Nephron progenitor cell (in vitro differentiated cells): ENCODE results near the gene PDE4D.

ENCODE experiments used
- DNase-seq: peaks from one replicate; pipeline ENCODE4 v3.0.0; 2021
- H3K27ac Mint-ChIP-seq: 2 replicates; pipeline ENCODE4 v1.8.0; 2021; ENCODE audit warnings: mild to moderate bottlenecking, moderate library complexity, mixed read lengths
- H3K27me3 Mint-ChIP-seq: 2 replicates; pipeline ENCODE4 v1.8.0; 2021; ENCODE audit warnings: mild to moderate bottlenecking, low read depth, mixed read lengths; ENCODE audit not compliant: poor library complexity
- H3K36me3 Mint-ChIP-seq: 2 replicates; pipeline ENCODE4 v1.8.0; 2021; ENCODE audit warnings: low read depth, mixed read lengths
- H3K4me1 Mint-ChIP-seq: 2 replicates; pipeline ENCODE4 v1.8.0; 2021; ENCODE audit warnings: mixed read lengths
- H3K4me3 Mint-ChIP-seq: 2 replicates; pipeline ENCODE4 v1.8.0; 2021; ENCODE audit warnings: mild to moderate bottlenecking, moderate library complexity, mixed read lengths
- H3K9me3 Mint-ChIP-seq: 2 replicates; pipeline ENCODE4 v1.8.0; 2021; ENCODE audit warnings: mild to moderate bottlenecking, moderate library complexity, mixed read lengths
- TF ChIP-seq, protein P1 (sequence below): fragments of 200-600 bp; sonication (generic); IDR thresholded peaks from 2 replicates; pipeline ENCODE4 v1.5.0; 2021; ENCODE audit warnings: antibody characterized with exemption

The PDE4D gene

DNA sequence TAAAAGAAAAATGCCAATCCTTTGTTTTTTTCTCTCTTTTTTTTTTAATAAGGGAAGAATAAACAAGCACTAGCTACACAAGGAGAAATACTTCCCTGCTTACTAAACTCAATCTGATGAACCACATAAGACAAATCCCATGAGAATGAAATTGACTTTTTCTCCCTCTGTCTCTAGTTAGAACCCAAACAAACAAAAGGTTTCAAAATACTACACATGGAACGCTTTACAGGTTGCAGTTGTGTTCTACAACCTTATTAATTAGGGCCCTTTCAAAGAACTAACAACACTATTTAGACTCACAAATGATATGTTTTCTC is 124.5 kb downstream of the PDE4D start:
- no peaks in the 10 kb centered on the region for H3K36me3 Mint-ChIP-seq
- peaks cover 20% of the 10 kb centered on the region for H3K27me3 Mint-ChIP-seq
- no peaks in the 10 kb centered on the region for H3K9me3 Mint-ChIP-seq
- no peak overlapping the region for H3K27ac Mint-ChIP-seq
- peak overlapping the region; percentile 88 for H3K4me3 Mint-ChIP-seq
- TF ChIP-seq, protein P1, sequence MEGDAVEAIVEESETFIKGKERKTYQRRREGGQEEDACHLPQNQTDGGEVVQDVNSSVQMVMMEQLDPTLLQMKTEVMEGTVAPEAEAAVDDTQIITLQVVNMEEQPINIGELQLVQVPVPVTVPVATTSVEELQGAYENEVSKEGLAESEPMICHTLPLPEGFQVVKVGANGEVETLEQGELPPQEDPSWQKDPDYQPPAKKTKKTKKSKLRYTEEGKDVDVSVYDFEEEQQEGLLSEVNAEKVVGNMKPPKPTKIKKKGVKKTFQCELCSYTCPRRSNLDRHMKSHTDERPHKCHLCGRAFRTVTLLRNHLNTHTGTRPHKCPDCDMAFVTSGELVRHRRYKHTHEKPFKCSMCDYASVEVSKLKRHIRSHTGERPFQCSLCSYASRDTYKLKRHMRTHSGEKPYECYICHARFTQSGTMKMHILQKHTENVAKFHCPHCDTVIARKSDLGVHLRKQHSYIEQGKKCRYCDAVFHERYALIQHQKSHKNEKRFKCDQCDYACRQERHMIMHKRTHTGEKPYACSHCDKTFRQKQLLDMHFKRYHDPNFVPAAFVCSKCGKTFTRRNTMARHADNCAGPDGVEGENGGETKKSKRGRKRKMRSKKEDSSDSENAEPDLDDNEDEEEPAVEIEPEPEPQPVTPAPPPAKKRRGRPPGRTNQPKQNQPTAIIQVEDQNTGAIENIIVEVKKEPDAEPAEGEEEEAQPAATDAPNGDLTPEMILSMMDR: no peak
- DNase-seq: no peak
- H3K4me1 Mint-ChIP-seq: peaks cover 33% of the 10 kb centered on the region

DNA sequence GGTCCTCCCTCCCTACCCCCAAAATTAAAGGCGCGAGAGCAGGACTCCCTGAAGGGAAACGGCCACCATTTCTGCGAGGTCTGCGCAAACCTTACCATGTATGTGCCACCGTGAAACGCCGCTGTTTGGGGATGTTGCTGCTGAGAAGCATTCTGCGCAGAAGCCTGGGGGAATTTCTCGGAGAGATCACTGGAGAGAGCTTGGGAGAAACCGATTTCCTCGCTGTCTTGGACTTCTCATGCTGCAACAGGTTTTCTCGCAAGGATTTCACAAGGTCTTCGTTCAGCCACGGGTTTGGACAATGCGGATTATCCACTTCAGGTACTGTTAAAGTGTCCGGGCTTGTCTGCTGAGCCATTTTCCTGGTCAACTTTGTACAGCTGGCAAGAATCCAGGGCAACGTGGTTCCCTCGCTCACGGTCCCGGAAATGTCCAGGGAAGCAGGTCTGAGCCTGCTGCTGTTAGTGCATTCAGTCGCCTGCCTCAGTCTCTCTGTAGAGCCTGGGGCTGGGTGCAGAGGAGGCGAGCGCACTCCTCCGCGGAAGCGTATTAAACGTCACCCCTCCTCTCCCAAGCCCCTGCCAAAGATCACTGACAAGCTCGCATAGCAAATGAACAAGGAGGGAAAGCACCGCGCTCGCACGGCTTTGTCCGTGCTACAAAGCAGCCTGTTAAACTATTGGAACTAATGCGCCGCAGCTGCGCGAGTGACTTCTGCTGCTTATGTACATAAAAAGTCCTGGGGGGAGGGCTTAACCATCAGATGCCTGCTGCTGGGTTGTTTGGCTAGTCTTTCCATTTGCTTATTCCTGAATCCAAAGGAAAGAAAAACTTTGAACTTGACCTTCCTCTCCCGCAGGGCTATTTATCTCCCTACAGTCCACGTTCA is 125.1 kb downstream of the PDE4D start:
- H3K27ac Mint-ChIP-seq: peak overlapping the region; percentile 33
- peaks cover 33% of the 10 kb centered on the region for H3K4me1 Mint-ChIP-seq
- H3K36me3 Mint-ChIP-seq: no peaks in the 10 kb centered on the region
- peaks cover 20% of the 10 kb centered on the region for H3K27me3 Mint-ChIP-seq
- TF ChIP-seq, protein P1: no peak
- no peaks in the 10 kb centered on the region for H3K9me3 Mint-ChIP-seq
- peak overlapping the region; percentile 88 for H3K4me3 Mint-ChIP-seq
- peak; percentile 54 for DNase-seq

DNA sequence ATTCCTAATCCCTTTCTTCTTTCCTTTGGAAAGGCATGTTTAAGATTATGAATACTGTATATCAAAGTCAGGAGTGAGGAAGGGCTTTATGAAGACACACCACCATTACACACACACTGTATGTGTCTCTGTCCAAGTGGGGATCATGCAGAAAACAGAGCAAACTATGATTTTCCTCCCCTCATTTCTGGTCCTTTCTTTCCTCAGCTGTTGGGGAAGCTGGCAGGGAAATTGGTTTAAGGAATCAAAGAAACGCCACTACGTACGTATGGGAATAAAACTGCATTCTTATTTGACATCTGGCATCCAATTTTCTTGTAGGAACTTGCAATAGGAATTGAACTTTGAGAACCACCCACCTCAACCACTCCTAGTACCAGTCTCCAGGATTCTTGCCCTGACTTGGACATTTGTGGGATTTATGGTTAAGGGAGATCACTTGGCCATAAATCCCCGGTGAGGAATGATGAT is 125.8 kb downstream of the PDE4D start:
- Mint-ChIP-seq H3K4me1 (peaks cover 33% of the 10 kb centered on the region), H3K27me3 (peaks cover 20% of the 10 kb centered on the region), H3K4me3 (peak overlapping the region; percentile 88), H3K27ac (no peak overlapping the region), H3K9me3 (no peaks in the 10 kb centered on the region), H3K36me3 (no peaks in the 10 kb centered on the region)
- DNase-seq: no peak
- TF ChIP-seq, protein P1: no peak

DNA sequence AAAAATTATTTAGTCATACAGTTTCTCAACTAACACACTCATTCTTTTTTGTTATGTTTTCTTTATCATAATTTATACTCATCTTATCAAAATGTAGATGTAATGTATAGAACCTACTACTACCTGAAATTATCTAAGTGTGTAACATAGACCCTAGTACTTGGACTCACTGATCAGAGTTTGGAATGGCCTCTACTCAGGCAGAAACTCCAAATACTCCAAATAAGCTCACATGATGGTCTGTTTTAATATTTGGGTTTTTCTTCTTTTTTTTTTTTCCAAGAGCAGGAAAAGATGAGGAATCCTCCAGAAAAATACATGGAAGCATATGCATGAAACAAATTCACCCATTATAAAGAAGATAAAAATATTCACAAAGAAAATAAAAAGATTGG is 126.3 kb downstream of the PDE4D start:
- peaks cover 33% of the 10 kb centered on the region for H3K4me1 Mint-ChIP-seq

DNA sequence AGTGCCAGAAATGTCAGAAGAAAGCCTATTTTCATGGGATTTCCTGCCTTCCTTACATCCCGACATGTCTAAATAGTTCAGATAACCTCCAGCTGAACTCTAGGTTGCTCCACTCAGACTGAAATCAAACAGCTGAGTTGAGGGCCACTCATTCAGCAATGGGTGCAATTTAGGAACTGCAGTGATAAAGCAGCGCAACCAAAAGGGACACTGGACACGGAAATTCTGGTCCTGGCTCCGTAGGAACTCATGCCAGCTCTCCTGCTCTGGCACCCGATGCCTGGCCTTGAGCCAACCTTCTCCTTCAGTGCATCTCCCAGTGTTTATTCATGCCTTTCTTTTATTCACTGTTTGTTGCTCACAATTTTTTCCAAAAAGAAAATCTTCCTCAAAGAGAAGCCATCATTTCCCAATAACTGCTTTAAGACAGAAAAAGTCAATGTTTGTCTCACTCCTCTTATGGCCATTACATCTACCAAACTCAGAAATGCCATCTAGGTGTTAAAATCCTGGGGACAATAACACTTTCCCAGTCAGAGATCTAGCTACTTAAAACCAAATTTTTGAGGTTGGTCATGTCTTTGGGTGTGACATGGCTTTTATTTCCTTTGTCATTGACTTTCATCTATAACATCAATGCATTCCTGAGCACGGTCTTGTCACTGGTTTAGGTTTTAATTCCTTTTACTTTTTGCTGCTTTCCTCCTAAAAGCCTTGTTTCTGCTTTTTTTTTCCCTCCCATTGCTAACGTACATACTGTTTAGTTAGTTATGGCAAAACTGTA is 126.9 kb downstream of the PDE4D start:
- Mint-ChIP-seq H3K27ac (no peak overlapping the region), H3K36me3 (no peaks in the 10 kb centered on the region), H3K4me1 (peaks cover 33% of the 10 kb centered on the region), H3K4me3 (peak overlapping the region; percentile 35), H3K9me3 (no peaks in the 10 kb centered on the region), H3K27me3 (peaks cover 20% of the 10 kb centered on the region)
- no peak for DNase-seq
- TF ChIP-seq, protein P1: no peak

More for the DNA sequence above, 126.3 kb downstream of the PDE4D start:
- Mint-ChIP-seq H3K27me3 (peaks cover 20% of the 10 kb centered on the region), H3K36me3 (no peaks in the 10 kb centered on the region), H3K27ac (no peak overlapping the region), H3K4me3 (peak overlapping the region; percentile 88), H3K9me3 (no peaks in the 10 kb centered on the region)
- DNase-seq: no peak
- TF ChIP-seq, protein P1: no peak
